Neuronal stem cell (in vitro differentiated cells): Measurements from ENCODE around the gene UTF1.

Experiments
- DNase-seq: peaks from one replicate; pipeline ENCODE4 v3.0.0-alpha.2; 2013; ENCODE audit warnings: low spot score
- H2AFZ ChIP-seq: one replicate; pipeline ENCODE4 v1.6.1; 2013; ENCODE audit warnings: mild to moderate bottlenecking, low read length, inconsistent platforms
- H2AK5ac ChIP-seq: 2 replicates; pipeline ENCODE4 v1.6.1; 2013; ENCODE audit warnings: low read depth, mild to moderate bottlenecking, inconsistent platforms, low read length, moderate library complexity, mixed read lengths
- H2BK120ac ChIP-seq: 2 replicates; pipeline ENCODE4 v1.6.1; 2013; ENCODE audit warnings: low read depth, mild to moderate bottlenecking, inconsistent platforms, low read length, moderate library complexity, mixed read lengths
- H2BK12ac ChIP-seq: one replicate; pipeline ENCODE4 v1.6.1; 2013; ENCODE audit warnings: low read length, inconsistent platforms
- H2BK15ac ChIP-seq: 2 replicates; pipeline ENCODE4 v1.6.1; 2013; ENCODE audit warnings: mild to moderate bottlenecking, low read length, inconsistent platforms, mixed read lengths
- H2BK5ac ChIP-seq: one replicate; pipeline ENCODE4 v1.6.1; 2013; ENCODE audit warnings: inconsistent platforms, mild to moderate bottlenecking, low read length, moderate library complexity
- H3K14ac ChIP-seq: one replicate; pipeline ENCODE4 v1.6.1; 2013; ENCODE audit warnings: low read length, inconsistent platforms
- H3K18ac ChIP-seq: 2 replicates; pipeline ENCODE4 v1.6.1; 2013; ENCODE audit warnings: low read length, inconsistent platforms
- H3K23ac ChIP-seq: 2 replicates; pipeline ENCODE4 v1.6.1; 2013; ENCODE audit warnings: low read depth, mild to moderate bottlenecking, mixed read lengths, low read length, inconsistent platforms; ENCODE audit not compliant: poor library complexity
- H3K27ac ChIP-seq: replicated peaks from 3 replicates; pipeline ENCODE4 v1.5.1; 2013; ENCODE audit warnings: low read length, inconsistent platforms
- H3K27me3 ChIP-seq, 3 experiments: 2 replicates each; pipeline ENCODE4 v1.6.1; 2013; ENCODE audit warnings: low read length in 3 of 3, mild to moderate bottlenecking in 2 of 3, inconsistent platforms in 1 of 3, low read depth in 1 of 3, mixed read lengths in 1 of 3, moderate library complexity in 1 of 3; ENCODE audit not compliant: control insufficient read depth in 3 of 3, insufficient read depth in 3 of 3
- H3K36me3 ChIP-seq, 2 donors: replicated peaks in 1 of 2; 2 replicates each; pipeline ENCODE4 v1.6.1; 2013; ENCODE audit warnings: low read length in 2 of 2; ENCODE audit not compliant: control insufficient read depth in 2 of 2, insufficient read depth in 2 of 2
- H3K4ac ChIP-seq: 2 replicates; pipeline ENCODE4 v1.6.1; 2013; ENCODE audit warnings: inconsistent platforms, mild to moderate bottlenecking, low read length, moderate library complexity
- H3K4me1 ChIP-seq, 2 donors: 1 replicate in 1 of 2; 2 replicates in 1 of 2; pipeline ENCODE4 v1.6.1; 2013; ENCODE audit warnings: low read length in 2 of 2, low read depth in 1 of 2; ENCODE audit not compliant: control insufficient read depth in 2 of 2, insufficient read depth in 1 of 2
- H3K4me2 ChIP-seq: one replicate; pipeline ENCODE4 v1.6.1; 2013; ENCODE audit warnings: mild to moderate bottlenecking, low read length, inconsistent platforms; ENCODE audit not compliant: insufficient read depth, poor library complexity, severe bottlenecking
- H3K4me3 ChIP-seq, 2 donors: 2 replicates each; pipeline ENCODE4 v1.5.1; 2013; ENCODE audit warnings: low read length in 2 of 2, mild to moderate bottlenecking in 2 of 2, inconsistent platforms in 1 of 2, moderate library complexity in 1 of 2
- H3K79me1 ChIP-seq: one replicate; pipeline ENCODE4 v1.6.1; 2013; ENCODE audit warnings: low read depth, mild to moderate bottlenecking, inconsistent platforms, low read length, moderate library complexity
- H3K9ac ChIP-seq: one replicate; pipeline ENCODE4 v1.6.1; 2013; ENCODE audit warnings: mild to moderate bottlenecking, low read depth, low read length, inconsistent platforms; ENCODE audit not compliant: poor library complexity
- H3K9me3 ChIP-seq, 2 donors: replicated peaks in 1 of 2; 2 replicates each; pipeline versions ENCODE3 to v1.6.1; 2013; ENCODE audit warnings: low read length in 2 of 2, mild to moderate bottlenecking in 2 of 2, inconsistent platforms in 1 of 2, low read depth in 1 of 2, mixed read lengths in 1 of 2, moderate library complexity in 1 of 2; ENCODE audit not compliant: control insufficient read depth in 2 of 2, insufficient read depth in 1 of 2
- H4K8ac ChIP-seq: one replicate; pipeline ENCODE4 v1.6.1; 2013; ENCODE audit warnings: low read depth, mild to moderate bottlenecking, inconsistent platforms, low read length, moderate library complexity
- H4K91ac ChIP-seq: one replicate; pipeline ENCODE4 v1.6.1; 2013; ENCODE audit warnings: low read length, low read depth, mild to moderate bottlenecking, inconsistent platforms; ENCODE audit not compliant: poor library complexity
- WGBS, 2 donors: extraction: QIAGEN DNeasy Blood & Tissue Kit; methylation state at CpG; one replicate each; pipeline ENCODE4 v1.1.7; 2013; ENCODE audit warnings: missing lambda C conversion rate in 2 of 2, mixed read lengths in 1 of 2; ENCODE audit not compliant: insufficient read length in 2 of 2, insufficient replicate concordance in 1 of 2; ENCODE audit errors: extremely low coverage in 2 of 2; 5-methylcytosine and 5-hydroxymethylcytosine counted together

Gene UTF1

DNA sequence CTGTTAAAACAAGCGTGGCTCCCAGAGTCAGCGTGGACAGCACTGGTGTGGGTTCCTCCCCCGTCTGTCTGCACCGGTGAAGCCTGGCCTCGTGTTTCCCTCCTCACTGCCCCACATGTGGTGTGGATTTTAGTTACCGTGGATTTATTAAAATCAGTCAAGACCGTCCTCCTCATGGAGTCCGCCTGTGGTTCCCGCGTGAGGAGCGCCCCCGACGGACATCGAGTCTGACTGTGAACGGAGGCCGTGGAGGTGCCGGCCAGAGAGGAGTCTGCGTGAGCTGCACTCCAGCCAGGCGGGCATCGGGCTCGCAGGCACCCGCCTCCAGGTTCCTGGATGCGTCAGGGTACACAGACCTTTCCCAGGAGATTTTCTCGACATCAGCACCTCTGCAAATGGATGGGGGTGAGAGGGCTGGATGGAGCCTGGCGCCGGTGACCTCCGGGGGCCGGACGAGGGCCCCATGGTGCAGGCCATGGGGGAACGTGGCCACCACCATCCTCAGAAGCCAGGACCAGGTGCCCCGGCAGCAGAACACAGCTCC lies 26.3 kb upstream of the UTF1 start:
- Histone ChIP-seq H3K4me1 (peaks cover 2 to 4% of the 10 kb centered on the region in 2 donors), H4K91ac (no peak overlapping the region), H3K9me3 (peaks cover 0 to under 1% of the 10 kb centered on the region in 2 donors), H3K4ac (no peak overlapping the region), H3K14ac (peak overlapping the region; percentile 31), H3K36me3 (peaks cover 0 to 2% of the 10 kb centered on the region in 2 donors), H3K27me3 (no peaks in the 10 kb centered on the region), H3K4me2 (no peak overlapping the region), H2BK15ac (no peak overlapping the region), H4K8ac (no peak overlapping the region), H3K23ac (peak overlapping the region; percentile 55), H3K18ac (no peak overlapping the region), H2AFZ (no peak overlapping the region), H3K27ac (no peak overlapping the region), H3K4me3 (no peak overlapping the region), H3K79me1 (peaks cover 2% of the 10 kb centered on the region), H2BK120ac (no peak overlapping the region), H2BK12ac (no peak overlapping the region), H2AK5ac (peak overlapping the region; percentile 92), H2BK5ac (peak overlapping the region; percentile 75), H3K9ac (peak overlapping the region; percentile 12)
- no peak for DNase-seq
- WGBS, 2 donors, result no CpG with 5 or more reads among the region's 31 CpGs

DNA sequence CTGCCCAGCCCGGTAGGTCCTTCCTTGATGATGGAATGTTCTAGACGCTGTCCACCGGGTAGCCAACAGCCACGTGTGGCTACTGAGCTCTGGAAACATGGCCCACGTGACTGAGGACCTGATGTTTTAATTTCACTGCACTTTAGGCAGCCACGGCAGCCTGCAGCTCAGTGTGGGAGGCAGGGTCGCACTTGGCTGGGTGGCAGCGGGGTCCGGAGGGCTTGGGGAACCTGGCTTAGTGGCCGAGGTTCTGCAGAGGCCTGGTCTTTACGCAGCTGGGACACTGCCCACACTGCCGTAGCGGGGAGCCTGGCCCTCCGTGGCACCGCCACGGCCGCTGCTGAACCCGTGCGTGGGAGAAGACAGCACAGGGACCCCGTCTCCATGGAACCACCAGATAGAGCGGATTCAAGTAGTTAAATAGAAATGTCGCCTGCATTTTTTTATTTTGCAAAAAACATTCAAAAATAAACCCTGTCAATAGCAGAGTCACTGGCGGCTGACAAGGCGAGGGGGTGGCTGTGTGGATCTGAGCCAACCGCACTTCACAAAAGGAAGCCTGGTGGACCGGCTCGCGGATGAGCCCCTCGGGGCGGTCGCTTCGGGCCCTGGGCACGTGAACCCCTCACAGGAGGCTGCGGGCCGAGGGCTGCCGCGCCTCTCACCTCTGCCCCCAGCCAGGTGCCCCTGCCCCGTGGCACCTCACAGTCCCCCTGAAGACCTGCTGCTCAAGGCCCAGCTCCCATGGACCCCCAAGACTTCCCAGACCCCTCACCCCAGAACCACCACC lies 25.6 kb upstream of the UTF1 start:
- Histone ChIP-seq H2BK12ac (peak overlapping the region; percentile 84), H3K36me3 (peaks cover 0 to 2% of the 10 kb centered on the region in 2 donors), H2BK15ac (no peak overlapping the region), H2AFZ (no peak overlapping the region), H3K9ac (no peak overlapping the region), H3K9me3 (peaks cover 0 to 5% of the 10 kb centered on the region in 2 donors), H2BK5ac (no peak overlapping the region), H3K4me2 (peak overlapping the region; percentile 11), H4K8ac (peak overlapping the region; percentile 96), H3K18ac (no peak overlapping the region), H2BK120ac (no peak overlapping the region), H3K4me1 (peaks cover 2 to 4% of the 10 kb centered on the region in 2 donors), H3K27me3 (no peaks in the 10 kb centered on the region), H3K79me1 (peaks cover 3% of the 10 kb centered on the region), H3K4me3 (no peak overlapping the region), H3K23ac (peak overlapping the region; percentile 65), H3K14ac (no peak overlapping the region), H3K27ac (no peak overlapping the region), H2AK5ac (peak overlapping the region; percentile 92), H4K91ac (no peak overlapping the region), H3K4ac (peak overlapping the region; percentile 23)
- no CpG with 5 or more reads among the region's 38 CpGs for WGBS, 2 donors
- DNase-seq, result no peak

DNA sequence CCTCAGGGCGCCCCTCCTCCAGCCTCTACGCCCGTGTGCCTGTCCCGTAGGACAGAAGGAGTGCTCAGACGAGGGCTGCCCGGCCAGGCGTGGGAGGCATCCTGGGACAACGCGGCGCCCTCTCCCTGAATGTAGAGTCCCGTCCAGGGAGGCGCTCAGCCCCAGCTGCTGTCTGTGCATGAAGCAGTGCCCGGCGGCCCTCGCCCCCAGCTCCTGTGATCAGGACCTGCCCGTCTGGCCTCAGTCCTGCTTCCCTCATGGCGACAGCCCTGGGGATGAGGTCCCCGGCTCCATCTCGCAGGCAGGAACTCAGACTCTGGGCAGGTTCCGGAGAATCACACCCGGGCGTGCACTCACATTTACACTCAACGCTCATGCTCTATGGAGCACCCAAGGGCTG lies 24.9 kb upstream of the UTF1 start:
- H4K8ac ChIP-seq, result peak overlapping the region; percentile 6
- H3K4me1 ChIP-seq, result peaks cover under 1 to 4% of the 10 kb centered on the region in 2 donors
- peaks cover 0 to 5% of the 10 kb centered on the region in 2 donors for H3K9me3 ChIP-seq
- H2BK5ac ChIP-seq, result no peak overlapping the region
- no peak overlapping the region for H3K4me2 ChIP-seq
- H4K91ac ChIP-seq, result no peak overlapping the region
- H3K27ac ChIP-seq, result no peak overlapping the region
- H3K4me3 ChIP-seq, result peak overlapping the region in 1 of 2 donors; percentile 14
- peak overlapping the region; percentile 82 for H3K14ac ChIP-seq
- no CpG with 5 or more reads among the region's 23 CpGs for WGBS, 2 donors
- no peak for DNase-seq
- no peak overlapping the region for H3K9ac ChIP-seq
- H3K27me3 ChIP-seq, result no peaks in the 10 kb centered on the region
- H3K23ac ChIP-seq, result peak overlapping the region; percentile 85
- peaks cover 0 to 2% of the 10 kb centered on the region in 2 donors for H3K36me3 ChIP-seq
- peak overlapping the region; percentile 46 for H2AK5ac ChIP-seq
- H3K18ac ChIP-seq, result peak overlapping the region; percentile 57
- H2BK15ac ChIP-seq, result no peak overlapping the region
- no peak overlapping the region for H2BK12ac ChIP-seq
- H3K79me1 ChIP-seq, result peaks cover 1% of the 10 kb centered on the region
- peak overlapping the region; percentile 53 for H3K4ac ChIP-seq
- H2AFZ ChIP-seq, result no peak overlapping the region
- H2BK120ac ChIP-seq, result no peak overlapping the region

DNA sequence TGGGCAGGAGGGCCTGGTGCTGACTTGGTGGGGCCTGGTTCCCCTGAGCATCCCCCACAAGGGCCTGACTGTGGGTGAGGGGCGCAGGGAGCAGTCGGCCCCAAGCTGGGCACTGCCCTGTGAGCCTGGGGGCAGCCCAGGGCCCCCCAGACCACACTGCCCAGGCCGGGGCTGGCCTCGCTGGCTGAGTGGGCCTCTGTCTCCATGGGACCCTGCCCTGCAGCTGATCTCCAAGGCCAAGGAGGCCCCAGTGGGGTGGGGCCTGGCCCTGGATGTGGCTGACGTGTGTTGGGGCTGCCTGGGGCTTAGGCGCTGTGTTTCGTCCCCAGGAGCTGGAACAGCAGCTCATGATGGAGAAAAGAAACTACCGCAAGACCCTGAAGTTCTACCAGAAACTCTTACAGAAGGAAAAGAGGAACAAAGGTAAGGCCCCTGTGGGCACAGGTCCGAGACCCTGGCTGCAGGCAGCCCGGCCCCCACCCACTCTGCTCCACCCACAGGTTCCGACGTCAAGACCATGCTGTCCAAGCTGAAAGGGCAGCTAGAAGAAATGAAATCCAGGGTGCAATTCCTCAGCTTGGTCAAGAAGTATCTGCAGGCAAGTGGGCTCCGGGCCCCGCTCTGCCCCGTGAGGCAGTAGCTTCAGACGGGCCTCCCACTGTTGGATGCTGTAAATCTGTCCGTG lies 23.5 kb upstream of the UTF1 start:
- H2AFZ ChIP-seq, result no peak overlapping the region
- peak overlapping the region; percentile 21 for H2AK5ac ChIP-seq
- H3K36me3 ChIP-seq, result peaks cover 0 to 2% of the 10 kb centered on the region in 2 donors
- H3K27me3 ChIP-seq, result no peaks in the 10 kb centered on the region
- H4K91ac ChIP-seq, result no peak overlapping the region
- peaks cover 1% of the 10 kb centered on the region for H3K79me1 ChIP-seq
- peaks cover 0 to 4% of the 10 kb centered on the region in 2 donors for H3K4me1 ChIP-seq
- H4K8ac ChIP-seq, result no peak overlapping the region
- no peak overlapping the region for H2BK15ac ChIP-seq
- no peak overlapping the region for H3K27ac ChIP-seq
- WGBS, 2 donors, result no CpG with 5 or more reads among the region's 17 CpGs
- no peak overlapping the region for H2BK12ac ChIP-seq
- H3K18ac ChIP-seq, result peak overlapping the region; percentile 76
- H3K4me3 ChIP-seq, result no peak overlapping the region
- H3K9me3 ChIP-seq, result peaks cover 0 to 5% of the 10 kb centered on the region in 2 donors
- no peak overlapping the region for H2BK120ac ChIP-seq
- no peak for DNase-seq
- no peak overlapping the region for H2BK5ac ChIP-seq
- peak overlapping the region; percentile 38 for H3K14ac ChIP-seq
- H3K23ac ChIP-seq, result no peak overlapping the region
- no peak overlapping the region for H3K9ac ChIP-seq
- no peak overlapping the region for H3K4ac ChIP-seq
- H3K4me2 ChIP-seq, result no peak overlapping the region
